Fibroblast of skin of right biceps (primary cell): ENCODE results near the gene MBTD1.
A peak's percentile ranks its signal among the peaks of the same experiment; 100 is the strongest.
"Not testable (repeated sequence)": the region's sequence is repeated elsewhere in the genome, so short reads cannot be mapped to it uniquely, and the experiment has no call there.

ENCODE experiments used
- DNase-seq: peaks from one replicate; pipeline ENCODE4 v3.0.0-alpha.2; 2013

MBTD1 gene

GRCh38 chr17:51259564-51260236 lies at the start of gene MBTD1:
Gene MBTD1 (minus strand): TSS chr17:51260049. CDS start chr17:51225161, 34,888 bp downstream.
- DNase-seq: peak; percentile 97

- DNase-seq: no peak
Observed at GRCh38 chr17:51305182-51305581, 45.3 kb upstream of the MBTD1 start.

GRCh38 chr17:51299859-51300258 lies 40.0 kb upstream of the MBTD1 start:
- no peak for DNase-seq

- peak; percentile 44 for DNase-seq
Observed at GRCh38 chr17:51298508-51299371, 38.9 kb upstream of the MBTD1 start.

- DNase-seq: not testable (repeated sequence)
Observed at GRCh38 chr17:51294338-51294737, 34.5 kb upstream of the MBTD1 start.

- peak; percentile 34 for DNase-seq
Observed at GRCh38 chr17:51289696-51290111, 29.9 kb upstream of the MBTD1 start.

GRCh38 chr17:51287412-51287811 lies 27.6 kb upstream of the MBTD1 start:
- no peak for DNase-seq

GRCh38 chr17:51279183-51279582 lies 19.3 kb upstream of the MBTD1 start:
- DNase-seq: no peak

GRCh38 chr17:51275381-51275780 lies 15.5 kb upstream of the MBTD1 start:
- DNase-seq: peak; percentile 85

GRCh38 chr17:51272812-51273211 lies 13.0 kb upstream of the MBTD1 start:
- no peak for DNase-seq

GRCh38 chr17:51270636-51271035 lies 10.8 kb upstream of the MBTD1 start:
- DNase-seq: no peak

- DNase-seq: no peak
Observed at GRCh38 chr17:51269991-51270390, 10.1 kb upstream of the MBTD1 start.

GRCh38 chr17:51264466-51264865 lies 4.6 kb upstream of the MBTD1 start:
- not testable (repeated sequence) for DNase-seq

GRCh38 chr17:51263006-51263405 lies 3.2 kb upstream of the MBTD1 start:
- no peak for DNase-seq

- DNase-seq: no peak
Observed at GRCh38 chr17:51261024-51261963, 1.4 kb upstream of the MBTD1 start.

GRCh38 chr17:51260237-51261023 lies 581 bp upstream of the MBTD1 start, which contains the start of gene UTP18:
Gene UTP18 (plus strand): TSS chr17:51260546. CDS start chr17:51260585, 39 bp downstream.
- peak; percentile 98 for DNase-seq

GRCh38 chr17:51258756-51259563 lies 889 bp downstream of the MBTD1 start:
- no peak for DNase-seq

- DNase-seq: no peak
Observed at GRCh38 chr17:51257150-51258081, 2.4 kb downstream of the MBTD1 start.

- DNase-seq: no peak
Observed at GRCh38 chr17:51256101-51256500, 3.7 kb downstream of the MBTD1 start.

GRCh38 chr17:51255673-51256072 lies 4.2 kb downstream of the MBTD1 start:
- no peak for DNase-seq
